ENCODE data around the gene ZCCHC17. TPM values are rescaled to one million over a fixed set of nuclear protein-coding genes. Genes with fewer than 3 reads are reported as not detected.

Gene ZCCHC17
- polyA plus RNA-seq, 1 experiment, result 39.2 TPM

DNA sequence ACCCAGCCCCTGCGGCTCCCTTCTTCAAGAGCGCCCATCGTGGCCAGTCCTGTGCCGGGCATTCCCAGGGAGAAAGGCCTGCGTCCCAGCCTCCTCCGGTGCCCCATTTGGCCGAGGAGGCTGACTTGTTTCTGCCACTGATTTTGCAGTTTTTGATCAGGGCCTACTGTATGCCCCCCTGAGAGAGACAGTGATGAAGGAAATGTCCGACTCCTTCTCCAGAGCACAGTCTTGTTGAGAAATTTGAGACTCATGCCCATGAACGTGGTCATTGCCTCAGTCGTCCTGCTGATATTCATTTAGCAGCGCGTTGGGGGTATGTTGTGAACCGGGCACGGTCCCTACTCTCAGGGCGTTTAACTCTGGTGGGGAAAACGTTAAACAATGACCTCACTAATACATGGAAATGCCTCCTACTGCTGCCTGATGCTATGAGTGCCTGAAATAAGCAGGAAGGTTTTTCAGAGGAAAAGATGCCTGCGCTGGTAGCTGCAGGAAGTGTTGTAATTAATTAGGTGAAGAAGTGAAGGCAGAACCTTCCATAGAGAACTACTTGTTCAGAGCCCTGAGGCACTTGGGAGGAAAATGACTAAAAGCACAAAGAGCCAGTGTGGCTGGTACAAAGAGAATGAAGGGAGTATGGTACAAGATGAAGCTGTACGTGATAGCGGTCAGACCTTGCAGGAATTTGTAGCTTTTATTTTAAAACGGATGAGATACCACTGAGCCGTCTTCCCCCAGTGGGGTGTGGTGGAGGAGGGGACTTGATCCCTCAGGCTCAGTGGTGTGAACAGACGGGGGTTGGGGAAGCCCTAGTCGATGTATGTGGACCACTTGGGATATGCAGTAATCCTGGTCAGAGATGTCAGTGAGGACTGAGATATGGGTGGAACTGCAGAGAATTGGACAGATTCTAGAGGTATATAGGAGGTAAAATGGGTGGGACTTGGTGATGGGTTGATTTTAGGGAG is 730 bp downstream of the ZCCHC17 start:
- POLR2A ChIA-PET, result interaction anchor here (0.7 to 0.8 kb wide), 2 partner anchors 9 to 79 kb away, joined by 3 to 6 read pairs; no protein-coding TSS in a partner anchor
- Histone ChIP-seq H3K36me3 (ENCODE audit: control insufficient read depth, insufficient read depth, low read length) (0 out of 2 replicates have a peak, but pooled peaks cover 1% of the 10 kb centered on the region), H3K4me3 (ENCODE audit: low read depth, low read length) (peak overlapping the region; percentile 91), H3K27me3 (ENCODE audit: control insufficient read depth, insufficient read depth, low read length) (no peaks in the 10 kb centered on the region)
- CTCF ChIA-PET, result interaction anchor here (0.6 to 1.5 kb wide), 6 partner anchors 9 to 1176 kb away, joined by 3 to 7 read pairs (median 3); no protein-coding TSS in a partner anchor
- TF ChIP-seq, protein P1, sequence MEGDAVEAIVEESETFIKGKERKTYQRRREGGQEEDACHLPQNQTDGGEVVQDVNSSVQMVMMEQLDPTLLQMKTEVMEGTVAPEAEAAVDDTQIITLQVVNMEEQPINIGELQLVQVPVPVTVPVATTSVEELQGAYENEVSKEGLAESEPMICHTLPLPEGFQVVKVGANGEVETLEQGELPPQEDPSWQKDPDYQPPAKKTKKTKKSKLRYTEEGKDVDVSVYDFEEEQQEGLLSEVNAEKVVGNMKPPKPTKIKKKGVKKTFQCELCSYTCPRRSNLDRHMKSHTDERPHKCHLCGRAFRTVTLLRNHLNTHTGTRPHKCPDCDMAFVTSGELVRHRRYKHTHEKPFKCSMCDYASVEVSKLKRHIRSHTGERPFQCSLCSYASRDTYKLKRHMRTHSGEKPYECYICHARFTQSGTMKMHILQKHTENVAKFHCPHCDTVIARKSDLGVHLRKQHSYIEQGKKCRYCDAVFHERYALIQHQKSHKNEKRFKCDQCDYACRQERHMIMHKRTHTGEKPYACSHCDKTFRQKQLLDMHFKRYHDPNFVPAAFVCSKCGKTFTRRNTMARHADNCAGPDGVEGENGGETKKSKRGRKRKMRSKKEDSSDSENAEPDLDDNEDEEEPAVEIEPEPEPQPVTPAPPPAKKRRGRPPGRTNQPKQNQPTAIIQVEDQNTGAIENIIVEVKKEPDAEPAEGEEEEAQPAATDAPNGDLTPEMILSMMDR (IDR thresholded peaks at IDR 0.05; ENCODE audit: insufficient read depth, low read depth, low read length), result no peak
- no peak for DNase-seq (ENCODE audit: low read depth)

DNA sequence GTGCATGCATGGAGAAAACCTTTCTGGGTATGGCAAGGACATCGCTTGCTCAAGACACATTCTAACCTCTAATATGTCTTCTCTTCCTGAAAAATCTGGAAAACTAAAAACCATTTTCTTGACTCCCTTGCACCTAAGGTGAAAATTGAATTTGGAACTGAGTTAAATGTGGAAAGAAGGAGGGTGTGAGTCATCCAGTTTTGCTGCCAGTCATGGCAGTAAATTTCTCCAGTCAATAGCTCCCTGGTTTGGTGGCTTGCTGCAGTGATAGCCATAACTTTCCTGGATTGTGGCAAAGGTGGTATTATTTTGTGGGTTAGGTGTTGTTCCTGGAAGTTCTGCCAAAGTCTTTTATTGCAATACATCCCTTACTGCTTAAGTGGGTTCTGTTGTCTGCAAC is 2.5 kb downstream of the ZCCHC17 start:
- Histone ChIP-seq H3K4me3 (ENCODE audit: low read depth, low read length) (no peak overlapping the region), H3K27me3 (ENCODE audit: control insufficient read depth, insufficient read depth, low read length) (no peaks in the 10 kb centered on the region), H3K36me3 (ENCODE audit: control insufficient read depth, insufficient read depth, low read length) (no peaks in the 10 kb centered on the region)
- ChIA-PET POLR2A (no interaction called here), CTCF (interaction anchor here (1.1 kb wide), 1 partner anchor 114 kb away, joined by 3 read pairs; no protein-coding TSS in a partner anchor)
- TF ChIP-seq, protein P1 (IDR thresholded peaks at IDR 0.05; ENCODE audit: insufficient read depth, low read depth, low read length), result no peak
- no peak for DNase-seq (ENCODE audit: low read depth)

DNA sequence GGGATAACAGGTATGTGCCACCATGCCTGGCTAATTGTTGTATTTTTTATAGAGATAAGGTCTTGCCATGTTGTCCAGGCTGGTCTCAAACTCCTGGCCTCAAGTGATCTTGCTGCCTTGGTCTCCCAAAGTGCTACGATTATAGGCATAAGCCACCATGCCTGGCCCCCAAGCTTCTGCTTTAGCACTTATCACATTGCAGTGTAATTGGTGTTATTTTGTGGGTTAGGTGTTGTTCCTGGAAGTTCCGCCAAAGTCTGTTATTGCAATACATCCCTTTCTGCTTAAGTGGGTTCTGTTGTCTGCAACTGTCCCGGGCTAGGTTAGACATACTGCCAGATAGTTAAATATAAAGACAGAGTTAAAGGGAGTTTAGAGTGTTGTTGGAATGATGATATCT is 3.4 kb downstream of the ZCCHC17 start:
- H3K36me3 ChIP-seq (ENCODE audit: control insufficient read depth, insufficient read depth, low read length), result no peaks in the 10 kb centered on the region
- DNase-seq (ENCODE audit: low read depth), result no peak
- ChIA-PET CTCF (no interaction called here), POLR2A (no interaction called here)
- TF ChIP-seq, protein P1 (IDR thresholded peaks at IDR 0.05; ENCODE audit: insufficient read depth, low read depth, low read length), result no peak
- no peaks in the 10 kb centered on the region for H3K27me3 ChIP-seq (ENCODE audit: control insufficient read depth, insufficient read depth, low read length)
- no peak overlapping the region for H3K4me3 ChIP-seq (ENCODE audit: low read depth, low read length)

DNA sequence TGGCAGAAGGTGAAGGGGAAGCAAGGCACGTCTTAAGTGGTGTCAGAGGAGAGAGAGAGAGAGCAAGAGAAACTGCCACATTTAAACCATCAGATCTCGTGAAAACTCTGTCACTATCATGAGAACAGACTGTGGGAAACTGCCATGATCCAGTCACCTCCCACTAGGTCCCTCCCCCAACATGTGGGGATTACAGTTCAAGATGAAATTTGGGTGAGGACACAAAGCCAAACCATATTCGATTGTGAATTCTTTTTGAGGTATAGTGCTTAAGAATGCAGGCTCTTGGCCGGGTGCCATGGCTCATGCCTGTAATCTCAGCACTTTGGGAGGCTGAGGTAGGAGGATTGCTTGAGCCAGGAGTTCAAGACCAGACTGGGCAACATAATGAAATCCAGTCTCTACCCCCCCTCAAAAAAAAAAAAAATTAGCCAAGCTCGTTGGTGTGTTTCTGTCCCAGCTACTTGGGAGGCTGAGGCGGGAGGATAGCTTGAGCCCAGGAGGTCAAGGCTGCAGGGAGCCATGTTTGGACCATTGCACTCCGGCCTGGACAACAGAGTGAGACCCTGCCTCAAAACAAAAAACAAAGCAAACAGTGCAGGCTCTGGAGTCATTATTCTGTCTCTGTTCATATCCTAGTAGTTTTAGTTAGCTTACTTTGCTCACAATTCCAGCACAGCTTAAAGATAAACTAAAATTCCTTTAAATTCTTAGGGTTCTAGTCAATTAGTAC is 6.0 kb downstream of the ZCCHC17 start:
- Histone ChIP-seq H3K36me3 (ENCODE audit: control insufficient read depth, insufficient read depth, low read length) (no peaks in the 10 kb centered on the region), H3K27me3 (ENCODE audit: control insufficient read depth, insufficient read depth, low read length) (no peaks in the 10 kb centered on the region), H3K4me3 (ENCODE audit: low read depth, low read length) (no peak overlapping the region)
- ChIA-PET CTCF (interaction anchor here (0.6 to 0.8 kb wide), 4 partner anchors 140 to 577 kb away, joined by 3 to 4 read pairs (median 4); no protein-coding TSS in a partner anchor), POLR2A (interaction anchor here (0.6 kb wide), 1 partner anchor 10 kb away, joined by 6 read pairs; no protein-coding TSS in a partner anchor)
- no peak for DNase-seq (ENCODE audit: low read depth)
- TF ChIP-seq, protein P1 (IDR thresholded peaks at IDR 0.05; ENCODE audit: insufficient read depth, low read depth, low read length), result no peak

All from BJ (cell line).